ENCODE results near the gene CABCOCO1. TPM values are rescaled to one million over a fixed set of nuclear protein-coding genes. Genes with fewer than 3 reads are reported as not detected.
"Not testable (repeated sequence)": the region's sequence is repeated elsewhere in the genome, so short reads cannot be mapped to it uniquely, and the experiment has no call there.

Gene CABCOCO1
- polyA plus RNA-seq, 1 of the 3 experiments (the other 2 are of a cell fraction) = 0.71 TPM

- no peak for TF ChIP-seq IRF3 (IDR thresholded peaks at IDR 0.05; ENCODE audit: low read depth, low read length)
- TF ChIP-seq YY1 (IDR thresholded peaks at IDR 0.05; ENCODE audit: low read depth) = no peak
- no peak for TF ChIP-seq RXRA (IDR thresholded peaks at IDR 0.05; ENCODE audit: borderline replicate concordance, low read depth)
- TF ChIP-seq MXI1 (IDR thresholded peaks at IDR 0.05; ENCODE audit: low read depth, low read length) = no peak
- TF ChIP-seq RFX5 (IDR thresholded peaks at IDR 0.05; ENCODE audit: low read length) = no peak
- TF ChIP-seq MAX (IDR thresholded peaks at IDR 0.05; ENCODE audit: low read depth) = no peak
Measured at GRCh38 chr10:61719906-61720305, 57.2 kb downstream of the CABCOCO1 start (continued).

- no peaks in the 10 kb centered on the region for H3K79me2 ChIP-seq (ENCODE audit: insufficient read depth)
- no peak overlapping the region for H3K4me3 ChIP-seq (ENCODE audit: low read depth in 2 of 2, low read length in 1 of 2)
- no peaks in the 10 kb centered on the region for H3K36me3 ChIP-seq (replicated peaks in 1 of 2; ENCODE audit: control insufficient read depth in 1 of 2, insufficient read depth in 2 of 2, low read length in 1 of 2)
- TF ChIP-seq NFIC (IDR thresholded peaks at IDR 0.05; ENCODE audit: borderline replicate concordance) (no peak), FOXJ3 (CRISPR knock-in tag; IDR thresholded peaks at IDR 0.05) (no peak)
- ChIA-PET CTCF (interaction anchor here (1.4 kb wide), 1 partner anchor 184 kb away, joined by 3 read pairs; no protein-coding TSS in a partner anchor), POLR2A (no interaction called here)
- no peak overlapping the region for H3K9ac ChIP-seq
- H2AFZ ChIP-seq (ENCODE audit: low read depth) = no peak overlapping the region
- H3K4me1 ChIP-seq (ENCODE audit: control insufficient read depth in 1 of 2, insufficient read depth in 2 of 2, low read depth in 1 of 2, low read length in 1 of 2) = no peaks in the 10 kb centered on the region
- H4K20me1 ChIP-seq (ENCODE audit: insufficient read depth) = no peaks in the 10 kb centered on the region
- H3K4me2 ChIP-seq = no peak overlapping the region
- DNase-seq = no peak
- no peaks in the 10 kb centered on the region for H3K27me3 ChIP-seq (ENCODE audit: insufficient read depth)
- H3K27ac ChIP-seq (ENCODE audit: low read depth in 2 of 2, low read length in 1 of 2) = no peak overlapping the region
- H3K9me2 ChIP-seq = no peaks in the 10 kb centered on the region
- 84% methylated on average over 4 of the region's 4 CpGs for WGBS (ENCODE audit: low lambda C conversion rate)
- no peaks in the 10 kb centered on the region for H3K9me3 ChIP-seq
- no peaks in the 10 kb centered on the region for H3F3A ChIP-seq (replicated peaks; ENCODE audit: insufficient read depth)
Measured at GRCh38 chr10:61721431-61721830, 58.7 kb downstream of the CABCOCO1 start.

GRCh38 chr10:61725221-61725620 lies 62.5 kb downstream of the CABCOCO1 start:
- H3K9me3 ChIP-seq; CTCF ChIA-PET; DNase-seq; H3K27me3 ChIP-seq (ENCODE audit: insufficient read depth); H3K9me2 ChIP-seq; H3K4me1 ChIP-seq (ENCODE audit: control insufficient read depth in 1 of 2, insufficient read depth in 2 of 2, low read depth in 1 of 2, low read length in 1 of 2); H4K20me1 ChIP-seq (ENCODE audit: insufficient read depth); H3F3A ChIP-seq (replicated peaks; ENCODE audit: insufficient read depth); H3K9ac ChIP-seq; H2AFZ ChIP-seq (ENCODE audit: low read depth); H3K79me2 ChIP-seq (ENCODE audit: insufficient read depth); POLR2A ChIA-PET; H3K36me3 ChIP-seq (replicated peaks in 1 of 2; ENCODE audit: control insufficient read depth in 1 of 2, insufficient read depth in 2 of 2, low read length in 1 of 2); H3K27ac ChIP-seq (ENCODE audit: low read depth in 2 of 2, low read length in 1 of 2); H3K4me3 ChIP-seq (ENCODE audit: low read depth in 2 of 2, low read length in 1 of 2); H3K4me2 ChIP-seq: not testable (repeated sequence)
- 65% methylated on average over 2 of the region's 2 CpGs for WGBS (ENCODE audit: low lambda C conversion rate)

- Histone ChIP-seq H3K4me3 (ENCODE audit: low read depth in 2 of 2, low read length in 1 of 2) (no peak overlapping the region), H3K4me2 (no peak overlapping the region), H3K27me3 (ENCODE audit: insufficient read depth) (no peaks in the 10 kb centered on the region), H3K27ac (ENCODE audit: low read depth in 2 of 2, low read length in 1 of 2) (no peak overlapping the region), H3F3A (replicated peaks; ENCODE audit: insufficient read depth) (peaks cover 3% of the 10 kb centered on the region), H3K9me2 (no peaks in the 10 kb centered on the region), H4K20me1 (ENCODE audit: insufficient read depth) (no peaks in the 10 kb centered on the region), H3K36me3 (replicated peaks in 1 of 2; ENCODE audit: control insufficient read depth in 1 of 2, insufficient read depth in 2 of 2, low read length in 1 of 2) (no peaks in the 10 kb centered on the region), H3K4me1 (ENCODE audit: control insufficient read depth in 1 of 2, insufficient read depth in 2 of 2, low read depth in 1 of 2, low read length in 1 of 2) (peaks cover 0 to 9% of the 10 kb centered on the region in 2 experiments; a peak in 1 of 4 replicates), H3K9me3 (no peaks in the 10 kb centered on the region), H2AFZ (ENCODE audit: low read depth) (no peak overlapping the region), H3K9ac (no peak overlapping the region), H3K79me2 (ENCODE audit: insufficient read depth) (no peaks in the 10 kb centered on the region)
- TF ChIP-seq RFX5 (IDR thresholded peaks at IDR 0.05; ENCODE audit: low read length) (no peak), USF1 (IDR thresholded peaks at IDR 0.05; ENCODE audit: borderline replicate concordance, low read depth) (no peak), REST (IDR thresholded peaks at IDR 0.05; ENCODE audit: low read depth, low read length) (no peak), RAD21 (IDR thresholded peaks at IDR 0.05; ENCODE audit: low read length) (no peak), FOXM1 (IDR thresholded peaks at IDR 0.05; ENCODE audit: low read depth) (no peak), RXRA (IDR thresholded peaks at IDR 0.05; ENCODE audit: borderline replicate concordance, low read depth) (no peak), FOXJ3 (CRISPR knock-in tag; IDR thresholded peaks at IDR 0.05) (no peak), SIN3A (IDR thresholded peaks at IDR 0.05; ENCODE audit: borderline replicate concordance, low read depth, low read length) (no peak), RCOR1 (IDR thresholded peaks at IDR 0.05; ENCODE audit: low read length) (no peak), MXI1 (IDR thresholded peaks at IDR 0.05; ENCODE audit: low read depth, low read length) (no peak)
- POLR2A ChIA-PET = no interaction called here
- WGBS (ENCODE audit: low lambda C conversion rate) = 86% methylated on average over 2 of the region's 2 CpGs
- CTCF ChIA-PET = no interaction called here
- DNase-seq = no peak
Measured at GRCh38 chr10:61729596-61729995, 66.9 kb downstream of the CABCOCO1 start.
